HCT116 (cell line): Measurements from ENCODE around the gene MACF1. TPM values are rescaled to one million over a fixed set of nuclear protein-coding genes. Genes with fewer than 3 reads are reported as not detected.

Experiments
- ATAC-seq: fragments of 200-7000 bp; cut with Tn5 transposase; 2 replicates; pipeline ENCODE4 v1.9.1; 2020; ENCODE audit warnings: mild to moderate bottlenecking, moderate library complexity
- BruUV-seq: library from RNA; stranded (reverse); fragments of 400-500 nt; replicated peaks from 2 replicates; lab custom pipeline; 2021; lab: Mats Ljungman, UMichigan
- CTCF ChIA-PET: fragments of 300-600 bp; sonication (Branson Sonifier 250); formaldehyde crosslinking; loops from one replicate; lab custom pipeline; 2021; ENCODE audit warnings: antibody characterized with exemption; lab: Charles Lee
- POLR2A ChIA-PET: fragments of 300-600, 350-600 bp; sonication (Branson Sonifier 250); formaldehyde crosslinking; loops from one replicate; lab custom pipeline; 2021; ENCODE audit warnings: antibody characterized with exemption; lab: Charles Lee
- RAD21 ChIA-PET, 2 experiments: fragments of 300-600 bp; sonication (Branson Sonifier 250); formaldehyde crosslinking; loops; one replicate each; lab custom pipeline; 2023; ENCODE audit warnings: low total read pairs in 2 of 2; ENCODE audit not compliant: uncharacterized antibody in 2 of 2, unreplicated experiment in 2 of 2, low non-redundant PET in 1 of 2; lab: Charles Lee
- DNase-seq: peaks from one replicate; pipeline ENCODE4 v3.0.0-alpha.2; 2010; ENCODE audit warnings: low read depth, low spot score
- H2AFZ ChIP-seq: fragments of 200-600 bp; shearing (Covaris generic), sonication (generic); 2 replicates; pipeline ENCODE4 v1.6.1; 2017; ENCODE audit warnings: low read depth, mixed run types, mixed read lengths, antibody characterized with exemption, low read length; ENCODE audit not compliant: poor library complexity, severe bottlenecking
- H3K27ac ChIP-seq: 2 replicates; pipeline ENCODE4 v1.5.1; 2012; ENCODE audit warnings: low read depth, low read length
- H3K27me3 ChIP-seq: fragments of 200-600 bp; sonication (generic); 2 replicates; pipeline ENCODE4 v1.6.1; 2016; ENCODE audit warnings: mixed run types, low read length, mixed read lengths; ENCODE audit not compliant: insufficient read depth
- H3K36me3 ChIP-seq, 2 experiments: fragments of 200-500 bp in 1 of 2; fragments of 200-600 bp in 1 of 2; sonication (Bioruptor generic) in 1 of 2; sonication (generic) in 1 of 2; 2 replicates each; pipeline versions ENCODE4 v1.5.1 to v1.6.1; 2014 to 2016; ENCODE audit warnings: low read length in 2 of 2, inconsistent platforms in 1 of 2, mixed read lengths in 1 of 2, mixed run types in 1 of 2; ENCODE audit not compliant: insufficient read depth in 2 of 2, control insufficient read depth in 1 of 2
- H3K4me1 ChIP-seq, 2 experiments: fragments of 200-600 bp in 1 of 2; sonication (generic) in 1 of 2; 2 replicates each; pipeline versions ENCODE4 v1.5.1 to v1.6.1; 2012 to 2017; ENCODE audit warnings: low read length in 2 of 2, inconsistent platforms in 1 of 2, mild to moderate bottlenecking in 1 of 2, mixed read lengths in 1 of 2, mixed run types in 1 of 2, moderate library complexity in 1 of 2; ENCODE audit not compliant: insufficient read depth in 2 of 2, control insufficient read depth in 1 of 2
- H3K4me2 ChIP-seq: fragments of 200-600 bp; sonication (generic); 2 replicates; pipeline ENCODE4 v1.6.1; 2017; ENCODE audit warnings: mixed run types, low read length, mixed read lengths
- H3K4me3 ChIP-seq, 2 experiments: fragments of 200-600 bp in 1 of 2; sonication (generic) in 1 of 2; replicated peaks in 1 of 2; 2 replicates each; pipeline ENCODE4 v1.5.1; 2011 to 2016; ENCODE audit warnings: low read length in 2 of 2, control low read depth in 1 of 2, low read depth in 1 of 2, mild to moderate bottlenecking in 1 of 2, mixed read lengths in 1 of 2, mixed run types in 1 of 2
- H3K79me2 ChIP-seq: fragments of 200-600 bp; sonication (generic); 2 replicates; pipeline ENCODE4 v1.6.1; 2017; ENCODE audit warnings: mild to moderate bottlenecking, mixed run types, low read length, moderate library complexity, mixed read lengths; ENCODE audit not compliant: insufficient read depth
- H3K9ac ChIP-seq: fragments of 200-600 bp; sonication (generic); 2 replicates; pipeline ENCODE4 v1.6.1; 2016; ENCODE audit warnings: low read length, mixed read lengths
- H3K9me2 ChIP-seq: fragments of 200-600 bp; sonication (generic), shearing (Covaris generic); 2 replicates; pipeline ENCODE4 v1.6.1; 2017; ENCODE audit warnings: mixed run types, mild to moderate bottlenecking, moderate library complexity; ENCODE audit not compliant: insufficient read depth
- H3K9me3 ChIP-seq, 2 experiments: fragments of 200-500 bp in 1 of 2; fragments of 200-600 bp in 1 of 2; sonication (Bioruptor generic) in 1 of 2; sonication (generic) in 1 of 2; 2 replicates each; pipeline ENCODE4 v1.6.1; 2014 to 2017; ENCODE audit warnings: low read length in 2 of 2, mixed read lengths in 2 of 2, inconsistent platforms in 1 of 2, low read depth in 1 of 2, mild to moderate bottlenecking in 1 of 2, mixed run types in 1 of 2, moderate library complexity in 1 of 2; ENCODE audit not compliant: control insufficient read depth in 1 of 2, insufficient read depth in 1 of 2
- H4K20me1 ChIP-seq: fragments of 200-600 bp; sonication (generic), shearing (Covaris generic); 2 replicates; pipeline ENCODE4 v1.6.1; 2017; ENCODE audit warnings: mixed run types, mild to moderate bottlenecking, moderate library complexity; ENCODE audit not compliant: insufficient read depth
- ATF3 ChIP-seq: IDR thresholded peaks from 2 replicates; pipeline ENCODE4 v1.6.1; 2012
- CBX3 ChIP-seq: IDR thresholded peaks from 2 replicates; pipeline ENCODE4 v1.6.1; 2012; ENCODE audit warnings: low read depth
- CEBPB ChIP-seq: IDR thresholded peaks from 2 replicates; pipeline ENCODE4 v1.6.1; 2012; ENCODE audit warnings: low read depth
- EGR1 ChIP-seq: IDR thresholded peaks from 2 replicates; pipeline ENCODE4 v1.6.1; 2012; ENCODE audit warnings: low read depth
- ELF1 ChIP-seq: IDR thresholded peaks from 2 replicates; pipeline ENCODE4 v1.6.1; 2012; ENCODE audit warnings: low read depth, borderline replicate concordance
- EZH2 ChIP-seq: fragments of 200-600 bp; sonication (generic); IDR thresholded peaks from 2 replicates; pipeline ENCODE4 v1.6.1; 2017; ENCODE audit warnings: antibody characterized with exemption, mixed run types
- EZH2phosphoT487 ChIP-seq: fragments of 200-600 bp; IDR thresholded peaks from 2 replicates; pipeline ENCODE4 v1.6.1; 2018; ENCODE audit warnings: antibody characterized with exemption, borderline replicate concordance
- FOSL1 ChIP-seq: IDR thresholded peaks from 2 replicates; pipeline ENCODE4 v1.6.1; 2012; ENCODE audit warnings: low read depth
- JUND ChIP-seq: IDR thresholded peaks from 2 replicates; pipeline ENCODE4 v1.6.1; 2012
- POLR2A ChIP-seq: IDR thresholded peaks from 2 replicates; pipeline ENCODE4 v1.7.0; 2011; ENCODE audit warnings: borderline replicate concordance; ENCODE audit not compliant: insufficient read depth, insufficient read length; ENCODE audit errors: extremely low read depth
- POLR2AphosphoS5 ChIP-seq: IDR thresholded peaks from 2 replicates; pipeline ENCODE4 v1.6.1; 2011; ENCODE audit warnings: mild to moderate bottlenecking, low read depth, low read length, moderate library complexity
- REST ChIP-seq: IDR thresholded peaks from 2 replicates; pipeline ENCODE4 v1.6.1; 2012; ENCODE audit warnings: low read depth
- SIN3A ChIP-seq: IDR thresholded peaks from 2 replicates; pipeline ENCODE4 v1.6.1; 2012; ENCODE audit warnings: low read depth
- SRF ChIP-seq: IDR thresholded peaks from 2 replicates; pipeline ENCODE4 v1.6.1; 2012; ENCODE audit warnings: low read depth
- YY1 ChIP-seq: IDR thresholded peaks from 2 replicates; pipeline ENCODE4 v1.6.1; 2011; ENCODE audit warnings: low read length, low read depth, moderate library complexity, mild to moderate bottlenecking; ENCODE audit not compliant: insufficient replicate concordance; ENCODE audit errors: extremely low read depth
- ZBTB33 ChIP-seq: IDR thresholded peaks from 2 replicates; pipeline ENCODE4 v1.6.1; 2011; ENCODE audit warnings: mild to moderate bottlenecking, low read length, moderate library complexity; ENCODE audit not compliant: insufficient replicate concordance; ENCODE audit errors: extremely low read depth
- ZFX ChIP-seq: fragments of 450-650 bp; IDR thresholded peaks from 2 replicates; pipeline ENCODE4 v1.6.1; 2017
- ZNF274 ChIP-seq: fragments of 200-500 bp; sonication (Bioruptor generic); IDR thresholded peaks from 2 replicates; pipeline ENCODE4 v1.6.1; 2014; ENCODE audit warnings: mild to moderate bottlenecking, low read depth, low read length, inconsistent platforms
- intact Hi-C: fragments of 100-400 bp; cut with micrococcal nuclease; formaldehyde crosslinking; loops from 2 replicates; pipeline ENCODE4 v1.10.0; 2022
- total RNA-seq: library from RNA; stranded (reverse); gene quantifications from one replicate; pipeline ENCODE4 v1.2.1, GENCODE V29; 2021; ENCODE audit not compliant: unreplicated experiment

MACF1 gene
- total RNA-seq, 1 experiment from 2014 or later, result 146 TPM

GRCh38 chr1:39470040-39470439 lies 265.5 kb downstream of the MACF1 start (continued):
- no peak for TF ChIP-seq EZH2
- TF ChIP-seq, all 23 proteins: peak for 0

- BruUV-seq, result no TSS peak
- ChIA-PET RAD21 (no interaction called here), CTCF (interaction anchor here (1.4 kb wide), 1 partner anchor 374 kb away, joined by 3 read pairs; no protein-coding TSS in a partner anchor), POLR2A (no interaction called here)
- no peaks in the 10 kb centered on the region for H3K9me2 ChIP-seq
- H3K4me2 ChIP-seq, result no peak overlapping the region
- H3K36me3 ChIP-seq, result peaks cover 6 to 9% of the 10 kb centered on the region in 2 experiments; a peak in 2 of 4 replicates
- H3K4me1 ChIP-seq, result no peaks in the 10 kb centered on the region
- no peaks in the 10 kb centered on the region for H3K9me3 ChIP-seq
- no peaks in the 10 kb centered on the region for H4K20me1 ChIP-seq
- no peak overlapping the region for H2AFZ ChIP-seq
- H3K9ac ChIP-seq, result no peak overlapping the region
- H3K27ac ChIP-seq, result no peak overlapping the region
- TF ChIP-seq SRF (no peak), REST (no peak), ZBTB33 (no peak), YY1 (no peak), ELF1 (no peak), ZFX (no peak), ATF3 (no peak), EGR1 (no peak), POLR2AphosphoS5 (no peak), ZNF274 (no peak), SIN3A (no peak), EZH2phosphoT487 (no peak), CBX3 (no peak), CEBPB (no peak), POLR2A (no peak), JUND (no peak), FOSL1 (no peak), EZH2 (no peak)
- no peaks in the 10 kb centered on the region for H3K27me3 ChIP-seq
- intact Hi-C loops, result loop anchor here (5.0 kb wide), 1 partner anchor 36 kb away; no protein-coding TSS in a partner anchor
- ATAC-seq (no peak), DNase-seq (no peak)
- no peaks in the 10 kb centered on the region for H3K79me2 ChIP-seq
- no peak overlapping the region for H3K4me3 ChIP-seq
Measured at GRCh38 chr1:39472826-39473225, 268.3 kb downstream of the MACF1 start.
